C4-2B (cell line): Measurements from ENCODE around the gene PIK3AP1.

Experiments
- CTCF ChIP-seq: fragments of 450-650 bp; conservative IDR thresholded peaks from 2 replicates; pipeline ENCODE4 v1.5.1; 2017; ENCODE audit warnings: mild to moderate bottlenecking
- ZFX ChIP-seq: fragments of 450-650 bp; IDR thresholded peaks from 2 replicates; pipeline ENCODE4 v1.6.1; 2017

GRCh38 chr10:96619120-96619519, 101.2 kb downstream of the PIK3AP1 start:
- TF ChIP-seq CTCF, result no peak
- TF ChIP-seq ZFX, result no peak
